ENCODE data around the gene IGSF23.

DNA sequence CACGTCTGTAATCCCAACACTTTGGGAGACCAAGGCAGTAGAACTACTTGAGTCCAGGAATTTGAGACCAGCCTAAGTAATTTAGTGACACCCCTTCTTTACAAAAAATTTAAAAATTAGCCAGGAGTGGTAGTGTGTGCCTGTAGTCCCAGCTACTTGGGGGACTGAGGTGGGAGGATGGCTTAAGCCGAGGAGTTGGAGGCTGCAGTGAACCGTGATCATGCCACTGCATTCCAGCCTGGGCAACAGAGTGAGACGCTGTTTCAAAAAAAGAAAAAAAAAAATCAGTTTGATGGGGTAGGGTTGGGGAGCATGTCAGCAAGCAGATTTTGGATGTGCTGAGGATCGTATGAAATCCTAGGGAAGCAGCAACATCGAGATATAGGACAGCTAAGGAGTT is 62.2 kb downstream of the IGSF23 start:
- TF ChIP-seq SALL1 (CRISPR knock-in tag; IDR thresholded peaks at IDR 0.05), result no peak
- TF ChIP-seq ZFP1 (CRISPR knock-in tag; IDR thresholded peaks at IDR 0.05), result no peak
- no peak for TF ChIP-seq YY1 (IDR thresholded peaks at IDR 0.05; ENCODE audit: insufficient read depth, insufficient replicate concordance, low read depth, low read length)
- no peak for TF ChIP-seq ZNF24 (IDR thresholded peaks at IDR 0.05)
- TF ChIP-seq ESRRA (CRISPR knock-in tag; IDR thresholded peaks at IDR 0.05; ENCODE audit: low read depth), result no peak
- no peak for TF ChIP-seq ZMYM4 (CRISPR knock-in tag; IDR thresholded peaks at IDR 0.05)
- TF ChIP-seq RFX5 (IDR thresholded peaks at IDR 0.05; ENCODE audit: low read depth, low read length), result no peak
- TF ChIP-seq BHLHE40 (IDR thresholded peaks at IDR 0.05; ENCODE audit: low read length), result no peak
- no peak for TF ChIP-seq RFX1 (IDR thresholded peaks at IDR 0.05)
- no peak for TF ChIP-seq CREB1 (IDR thresholded peaks at IDR 0.05)
- no peak for TF ChIP-seq CREB1 (CRISPR knock-in tag; IDR thresholded peaks at IDR 0.05)
- no peak for TF ChIP-seq ZBTB1 (CRISPR knock-in tag; IDR thresholded peaks at IDR 0.05; ENCODE audit: borderline replicate concordance)
- TF ChIP-seq ZNF235 (CRISPR knock-in tag; IDR thresholded peaks at IDR 0.05; ENCODE audit: borderline replicate concordance), result no peak
- TF ChIP-seq SYNCRIP (IDR thresholded peaks at IDR 0.05; ENCODE audit: insufficient read depth, low read depth, low read length), result no peak
- no peak for TF ChIP-seq ZNF34 (CRISPR knock-in tag; IDR thresholded peaks at IDR 0.05; ENCODE audit: borderline replicate concordance)
